PC-9 (cell line): ENCODE results near the gene ANO2. TPM values are rescaled to one million over a fixed set of nuclear protein-coding genes. Genes with fewer than 3 reads are reported as not detected.
"Not testable (repeated sequence)": the region's sequence is repeated elsewhere in the genome, so short reads cannot be mapped to it uniquely, and the experiment has no call there.

ENCODE experiments used
- BruUV-seq: library from RNA; stranded (reverse); fragments of 400-500 nt; replicated peaks from 2 replicates; lab custom pipeline; 2021; lab: Mats Ljungman, UMichigan
- CTCF ChIA-PET: fragments of 300-600 bp; sonication (Branson Sonifier 250); formaldehyde crosslinking; loops from one replicate; lab custom pipeline; 2022; ENCODE audit warnings: antibody characterized with exemption; lab: Charles Lee
- POLR2A ChIA-PET: fragments of 300-600 bp; sonication (Branson Sonifier 250); formaldehyde crosslinking; loops from one replicate; lab custom pipeline; 2022; ENCODE audit warnings: antibody characterized with exemption; ENCODE audit not compliant: unreplicated experiment; lab: Charles Lee
- DNase-seq, 2 experiments: peaks; one replicate each; pipeline versions ENCODE4 v3.0.0 to v3.0.0-alpha.2; 2015 to 2022; ENCODE audit warnings: mixed read lengths in 1 of 2
- H2AFZ ChIP-seq: fragments of 200-600 bp; sonication (generic); 2 replicates; pipeline ENCODE4 v1.8.1; 2017; ENCODE audit warnings: antibody characterized with exemption
- H3F3A ChIP-seq: fragments of 200-600 bp; sonication (generic); 2 replicates; pipeline ENCODE4 v1.8.1; 2017; ENCODE audit warnings: antibody characterized with exemption, mild to moderate bottlenecking, low read depth; ENCODE audit not compliant: insufficient read depth
- H3K27ac ChIP-seq: fragments of 200-600 bp; sonication (generic); 2 replicates; pipeline ENCODE4 v1.6.1; 2016; ENCODE audit warnings: mixed run types
- H3K27me3 ChIP-seq: fragments of 200-600 bp; sonication (generic); 2 replicates; pipeline ENCODE4 v1.6.1; 2016; ENCODE audit warnings: low read depth, mixed run types; ENCODE audit not compliant: insufficient read depth
- H3K36me3 ChIP-seq: fragments of 200-600 bp; sonication (generic); 2 replicates; pipeline ENCODE4 v1.6.1; 2016; ENCODE audit warnings: low read depth, mixed run types
- H3K4me1 ChIP-seq: fragments of 200-600 bp; sonication (generic); replicated peaks from 2 replicates; pipeline ENCODE4 v1.6.1; 2016; ENCODE audit warnings: mixed run types; ENCODE audit not compliant: insufficient read depth
- H3K4me2 ChIP-seq: fragments of 200-600 bp; sonication (generic); 2 replicates; pipeline ENCODE4 v1.6.1; 2017; ENCODE audit warnings: mixed run types
- H3K4me3 ChIP-seq: fragments of 200-600 bp; sonication (generic); 2 replicates; pipeline ENCODE4 v1.6.1; 2016; ENCODE audit warnings: mixed run types
- H3K79me2 ChIP-seq: fragments of 200-600 bp; sonication (generic); 2 replicates; pipeline ENCODE4 v1.6.1; 2017; ENCODE audit warnings: low read depth, mixed run types
- H3K9me2 ChIP-seq: fragments of 200-600 bp; sonication (generic); 2 replicates; pipeline ENCODE4 v1.8.1; 2017; ENCODE audit warnings: mild to moderate bottlenecking; ENCODE audit not compliant: insufficient read depth
- H3K9me3 ChIP-seq: fragments of 200-600 bp; sonication (generic); 2 replicates; pipeline ENCODE4 v1.8.1; 2016; ENCODE audit warnings: low read depth; ENCODE audit not compliant: insufficient read depth
- H4K20me1 ChIP-seq: fragments of 200-600 bp; sonication (generic); 2 replicates; pipeline ENCODE4 v1.8.1; 2017; ENCODE audit not compliant: insufficient read depth
- CTCF ChIP-seq: fragments of 200-600 bp; sonication (generic); conservative IDR thresholded peaks from 2 replicates; pipeline ENCODE4 v1.6.1; 2017; ENCODE audit warnings: mixed run types, antibody characterized with exemption, mild to moderate bottlenecking, moderate library complexity
- EZH2 ChIP-seq: fragments of 200-600 bp; sonication (generic); IDR thresholded peaks from 2 replicates; pipeline ENCODE4 v1.8.0; 2017; ENCODE audit warnings: antibody characterized with exemption, low read depth
- intact Hi-C: fragments of 100-400 bp; cut with micrococcal nuclease; formaldehyde crosslinking; loops from one replicate; pipeline ENCODE4 v1.10.0; 2022; ENCODE audit not compliant: unreplicated experiment
- total RNA-seq: library from RNA; stranded (reverse); gene quantifications from 2 replicates; pipeline ENCODE4 v1.2.3, GENCODE V29; 2021

The ANO2 gene
- total RNA-seq, 1 experiment from 2014 or later = not detected

DNA sequence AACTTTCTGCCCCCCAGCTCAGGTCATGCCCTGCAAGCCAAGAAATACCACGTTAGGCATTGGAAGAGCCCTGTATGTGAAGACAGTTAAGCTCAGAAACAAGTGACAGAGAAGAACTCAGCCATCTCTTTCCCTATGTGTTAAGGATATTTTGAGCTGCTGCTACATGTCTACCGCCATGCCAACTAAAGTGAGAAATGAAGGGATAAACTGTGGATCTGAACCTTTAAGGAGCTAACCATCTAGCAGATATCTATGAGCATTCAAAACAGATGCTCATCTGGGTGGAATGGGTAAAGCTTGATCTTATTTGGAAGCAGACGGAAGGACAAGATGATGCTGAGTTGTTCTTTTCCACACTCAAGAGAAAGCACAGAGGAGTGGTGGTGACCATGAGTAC is 262.5 kb downstream of the ANO2 start:
- H3K9me3 ChIP-seq = no peaks in the 10 kb centered on the region
- no peaks in the 10 kb centered on the region for H3K4me1 ChIP-seq
- no peak overlapping the region for H3K4me2 ChIP-seq
- no peaks in the 10 kb centered on the region for H3K9me2 ChIP-seq
- POLR2A ChIA-PET = no interaction called here
- H3K27ac ChIP-seq = no peak overlapping the region
- DNase-seq = no peak
- H3K79me2 ChIP-seq = no peaks in the 10 kb centered on the region
- H3K36me3 ChIP-seq = no peaks in the 10 kb centered on the region
- no peak overlapping the region for H3K4me3 ChIP-seq
- no peaks in the 10 kb centered on the region for H3F3A ChIP-seq
- BruUV-seq = no TSS peak
- H3K27me3 ChIP-seq = peaks cover 46% of the 10 kb centered on the region
- TF ChIP-seq EZH2 (no peak), CTCF (no peak)
- H4K20me1 ChIP-seq = no peaks in the 10 kb centered on the region
- CTCF ChIA-PET = no interaction called here
- intact Hi-C loops = no loop called here
- H2AFZ ChIP-seq = no peak overlapping the region

- no peak overlapping the region for H3K4me2 ChIP-seq
- H3K4me3 ChIP-seq = no peak overlapping the region
- no peaks in the 10 kb centered on the region for H3F3A ChIP-seq
- no TSS peak for BruUV-seq
- peaks cover 52% of the 10 kb centered on the region for H3K27me3 ChIP-seq
- H3K9me2 ChIP-seq = no peaks in the 10 kb centered on the region
- no peaks in the 10 kb centered on the region for H3K9me3 ChIP-seq
- H3K79me2 ChIP-seq = no peaks in the 10 kb centered on the region
- no peaks in the 10 kb centered on the region for H3K4me1 ChIP-seq
- TF ChIP-seq CTCF (no peak), EZH2 (no peak)
- H2AFZ ChIP-seq = no peak overlapping the region
- H3K27ac ChIP-seq = no peak overlapping the region
- CTCF ChIA-PET = no interaction called here
- no peaks in the 10 kb centered on the region for H3K36me3 ChIP-seq
- no peaks in the 10 kb centered on the region for H4K20me1 ChIP-seq
- intact Hi-C loops = no loop called here
- POLR2A ChIA-PET = no interaction called here
- DNase-seq = no peak
These were observed 266.9 kb downstream of the ANO2 start for GRCh38 chr12:5678176-5678575.

- H3K36me3 ChIP-seq, H3K79me2 ChIP-seq, H2AFZ ChIP-seq, DNase-seq, H3K27ac ChIP-seq, H3K9me2 ChIP-seq, POLR2A ChIA-PET, H3F3A ChIP-seq, H3K4me1 ChIP-seq, H4K20me1 ChIP-seq, BruUV-seq, CTCF ChIA-PET, H3K4me3 ChIP-seq, H3K9me3 ChIP-seq, H3K27me3 ChIP-seq, H3K4me2 ChIP-seq, intact Hi-C loops: not testable (repeated sequence)
These were observed 275.4 kb downstream of the ANO2 start for GRCh38 chr12:5669624-5670023.

DNA sequence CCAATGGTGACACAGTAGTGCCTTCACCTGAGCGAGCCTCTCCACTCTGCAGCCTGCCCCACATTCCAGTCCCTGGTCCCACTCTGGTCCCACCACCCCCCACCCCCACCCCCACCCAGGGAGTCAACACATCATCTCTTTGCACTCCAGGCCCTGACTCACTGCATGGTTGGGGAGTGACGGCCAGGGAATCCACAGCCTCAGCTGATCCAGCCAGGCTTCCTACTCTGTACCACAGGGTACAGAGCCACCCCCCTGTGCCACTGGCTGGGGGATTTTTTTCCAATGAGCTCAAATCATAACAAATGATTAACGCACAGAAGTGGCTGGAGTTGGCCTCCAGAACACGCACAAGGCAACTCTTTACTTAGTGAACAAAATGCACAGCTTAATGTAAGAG is 279.4 kb downstream of the ANO2 start:
- no peak for TF ChIP-seq CTCF
- no peak for TF ChIP-seq EZH2
- H3K9me3 ChIP-seq = no peaks in the 10 kb centered on the region
- H3K27ac ChIP-seq = no peak overlapping the region
- no peaks in the 10 kb centered on the region for H3K79me2 ChIP-seq
- intact Hi-C loops = no loop called here
- DNase-seq = no peak
- no TSS peak for BruUV-seq
- H3K4me1 ChIP-seq = no peaks in the 10 kb centered on the region
- H2AFZ ChIP-seq = no peak overlapping the region
- H3F3A ChIP-seq = no peaks in the 10 kb centered on the region
- 0 out of 2 replicates have a peak, but pooled peaks cover 9% of the 10 kb centered on the region for H3K27me3 ChIP-seq
- no peak overlapping the region for H3K4me2 ChIP-seq
- H3K4me3 ChIP-seq = no peak overlapping the region
- ChIA-PET CTCF (no interaction called here), POLR2A (no interaction called here)
- H4K20me1 ChIP-seq = no peaks in the 10 kb centered on the region
- no peaks in the 10 kb centered on the region for H3K36me3 ChIP-seq
- H3K9me2 ChIP-seq = no peaks in the 10 kb centered on the region
